GM19324 (cell line): ENCODE results near the gene HIPK4.
"Not testable (repeated sequence)": the region's sequence is repeated elsewhere in the genome, so short reads cannot be mapped to it uniquely, and the experiment has no call there.

Experiments
- ATAC-seq: cut with Tn5 transposase; IDR thresholded peaks from one replicate; pipeline ENCODE4 v1.9.1; 2021; ENCODE audit warnings: mild to moderate bottlenecking, moderate library complexity; ENCODE audit not compliant: unreplicated experiment, low FRiP score

HIPK4 gene

GRCh38 chr19:40393894-40394815 is 4.2 kb upstream of the HIPK4 start:
- no peak for ATAC-seq

GRCh38 chr19:40392894-40393517 is 3.0 kb upstream of the HIPK4 start:
- ATAC-seq = no peak

- ATAC-seq = no peak
These were observed 2.1 kb upstream of the HIPK4 start for GRCh38 chr19:40392123-40392522.

GRCh38 chr19:40389404-40390083 is 437 bp downstream of the HIPK4 start:
- no peak for ATAC-seq

- no peak for ATAC-seq
These were observed 1.5 kb downstream of the HIPK4 start for GRCh38 chr19:40388481-40388880.

GRCh38 chr19:40387155-40387554 is 2.8 kb downstream of the HIPK4 start:
- ATAC-seq = no peak

- ATAC-seq = no peak
These were observed 6.2 kb downstream of the HIPK4 start for GRCh38 chr19:40383668-40384248.

- no peak for ATAC-seq
These were observed 8.7 kb downstream of the HIPK4 start for GRCh38 chr19:40381321-40381720.

- no peak for ATAC-seq
These were observed 9.6 kb downstream of the HIPK4 start for GRCh38 chr19:40380199-40381037.

GRCh38 chr19:40379446-40380198 is 10.4 kb downstream of the HIPK4 start:
- no peak for ATAC-seq

GRCh38 chr19:40378509-40378908 is 11.5 kb downstream of the HIPK4 start:
- ATAC-seq = no peak

GRCh38 chr19:40377876-40378385 is 12.1 kb downstream of the HIPK4 start:
- no peak for ATAC-seq

GRCh38 chr19:40376286-40376862 is 13.6 kb downstream of the HIPK4 start:
- ATAC-seq = no peak

- ATAC-seq = no peak
These were observed 15.9 kb downstream of the HIPK4 start for GRCh38 chr19:40374084-40374483.

- no peak for ATAC-seq
These were observed 18.2 kb downstream of the HIPK4 start for GRCh38 chr19:40371802-40372122.

GRCh38 chr19:40370997-40371801 is 18.8 kb downstream of the HIPK4 start:
- ATAC-seq = no peak

- not testable (repeated sequence) for ATAC-seq
These were observed 19.7 kb downstream of the HIPK4 start for GRCh38 chr19:40370253-40370652.

- no peak for ATAC-seq
These were observed 20.2 kb downstream of the HIPK4 start for GRCh38 chr19:40369797-40370196.
